HT-29 (cell line): Measurements from ENCODE around the gene MARK1. TPM values are rescaled to one million over a fixed set of nuclear protein-coding genes. Genes with fewer than 3 reads are reported as not detected.
A peak's percentile ranks its signal among the peaks of the same experiment; 100 is the strongest.

ENCODE experiments used
- DNase-seq: peaks from one replicate; pipeline ENCODE4 v3.0.0-alpha.2; 2015; ENCODE audit warnings: low spot score
- total RNA-seq: library from RNA; depleted of rRNA; stranded (reverse); fragments of >200 nt; shearing (Covaris generic); gene quantifications from 2 replicates; pipeline ENCODE4 v1.2.3, GENCODE V29; 2014; rRNA removed

Gene MARK1
- not detected in 2 replicates for total RNA-seq

- peak; percentile 15 for DNase-seq
Observed at GRCh38 chr1:220527908-220528678, at the start of gene MARK1. MARK1 (plus strand) TSS chr1:220528136; CDS start chr1:220528823, 687 bp downstream.

GRCh38 chr1:220483700-220484099 is 44.2 kb upstream of the MARK1 start:
- no peak for DNase-seq

GRCh38 chr1:220484135-220484534 is 43.8 kb upstream of the MARK1 start:
- DNase-seq = no peak

GRCh38 chr1:220485131-220485530 is 42.8 kb upstream of the MARK1 start:
- no peak for DNase-seq

- DNase-seq = no peak
Observed at GRCh38 chr1:220485791-220486190, 42.1 kb upstream of the MARK1 start.

GRCh38 chr1:220487297-220487820 is 40.6 kb upstream of the MARK1 start:
- peak; percentile 73 for DNase-seq

GRCh38 chr1:220491891-220492290 is 36.0 kb upstream of the MARK1 start:
- no peak for DNase-seq

- DNase-seq = no peak
Observed at GRCh38 chr1:220497220-220497947, 30.6 kb upstream of the MARK1 start.

- DNase-seq = no peak
Observed at GRCh38 chr1:220498188-220498587, 29.7 kb upstream of the MARK1 start.

GRCh38 chr1:220500372-220500771 is 27.6 kb upstream of the MARK1 start:
- no peak for DNase-seq

- DNase-seq = no peak
Observed at GRCh38 chr1:220504329-220504728, 23.6 kb upstream of the MARK1 start.

GRCh38 chr1:220507085-220507484 is 20.9 kb upstream of the MARK1 start:
- no peak for DNase-seq

- no peak for DNase-seq
Observed at GRCh38 chr1:220511179-220511578, 16.8 kb upstream of the MARK1 start.

- DNase-seq = peak; percentile 27
Observed at GRCh38 chr1:220511785-220512184, 16.2 kb upstream of the MARK1 start.

GRCh38 chr1:220513834-220514233 is 14.1 kb upstream of the MARK1 start:
- no peak for DNase-seq

GRCh38 chr1:220514256-220514655 is 13.7 kb upstream of the MARK1 start:
- DNase-seq = no peak

- no peak for DNase-seq
Observed at GRCh38 chr1:220516014-220516721, 11.8 kb upstream of the MARK1 start.

GRCh38 chr1:220516722-220517042 is 11.3 kb upstream of the MARK1 start:
- no peak for DNase-seq

GRCh38 chr1:220521778-220522177 is 6.2 kb upstream of the MARK1 start:
- peak; percentile 52 for DNase-seq

- DNase-seq = no peak
Observed at GRCh38 chr1:220526294-220526693, 1.6 kb upstream of the MARK1 start.

GRCh38 chr1:220527279-220527907 is 543 bp upstream of the MARK1 start:
- no peak for DNase-seq
